Ureter (tissue), 1 donor: ENCODE measurements around the gene ZCCHC12. TPM values are rescaled to one million over a fixed set of nuclear protein-coding genes. Genes with fewer than 3 reads are reported as not detected.
"Not testable (repeated sequence)": the region's sequence is repeated elsewhere in the genome, so short reads cannot be mapped to it uniquely, and the experiment has no call there.

Source experiments
- DNase-seq: peaks from one replicate; pipeline ENCODE4 v3.0.0-alpha.2; 2020; ENCODE audit warnings: low spot score
- total RNA-seq: library from RNA; stranded (reverse); gene quantifications from one replicate; pipeline ENCODE4 v1.2.4, GENCODE V29; 2023
- donor health status: DM: yes; HTN: yes; CAD: no.

Gene ZCCHC12
- total RNA-seq, result not detected

GRCh38 chrX:118823263-118824172 lies at the start of gene ZCCHC12:
TSS of gene ZCCHC12 (plus strand) at chrX:118823824. CDS start at chrX:118825245, 1,421 bp downstream.
- DNase-seq, result no peak

- no peak for DNase-seq
Observed at GRCh38 chrX:118779581-118779980, 44.0 kb upstream of the ZCCHC12 start.

DNA sequence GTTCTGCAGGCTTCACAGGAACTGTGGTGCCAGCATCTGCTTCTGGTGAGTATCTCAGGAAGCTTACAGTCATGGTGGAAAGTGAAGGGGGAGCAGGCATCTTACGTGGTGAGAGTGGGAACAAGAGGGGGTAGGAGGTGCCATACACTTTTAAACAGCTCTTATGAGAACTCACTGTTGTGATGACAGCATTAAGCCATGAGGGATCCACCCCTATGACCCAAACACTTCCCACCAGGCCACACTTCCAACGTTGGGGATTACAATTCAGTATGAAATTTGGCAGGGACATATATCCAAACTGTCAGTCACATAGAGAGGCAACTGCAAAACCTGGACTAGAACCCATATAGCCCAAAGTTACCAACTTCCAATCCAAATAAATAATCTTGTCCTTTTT lies 43.1 kb upstream of the ZCCHC12 start:
- DNase-seq, result no peak

- no peak for DNase-seq
Observed at GRCh38 chrX:118780911-118781310, 42.7 kb upstream of the ZCCHC12 start.

DNA sequence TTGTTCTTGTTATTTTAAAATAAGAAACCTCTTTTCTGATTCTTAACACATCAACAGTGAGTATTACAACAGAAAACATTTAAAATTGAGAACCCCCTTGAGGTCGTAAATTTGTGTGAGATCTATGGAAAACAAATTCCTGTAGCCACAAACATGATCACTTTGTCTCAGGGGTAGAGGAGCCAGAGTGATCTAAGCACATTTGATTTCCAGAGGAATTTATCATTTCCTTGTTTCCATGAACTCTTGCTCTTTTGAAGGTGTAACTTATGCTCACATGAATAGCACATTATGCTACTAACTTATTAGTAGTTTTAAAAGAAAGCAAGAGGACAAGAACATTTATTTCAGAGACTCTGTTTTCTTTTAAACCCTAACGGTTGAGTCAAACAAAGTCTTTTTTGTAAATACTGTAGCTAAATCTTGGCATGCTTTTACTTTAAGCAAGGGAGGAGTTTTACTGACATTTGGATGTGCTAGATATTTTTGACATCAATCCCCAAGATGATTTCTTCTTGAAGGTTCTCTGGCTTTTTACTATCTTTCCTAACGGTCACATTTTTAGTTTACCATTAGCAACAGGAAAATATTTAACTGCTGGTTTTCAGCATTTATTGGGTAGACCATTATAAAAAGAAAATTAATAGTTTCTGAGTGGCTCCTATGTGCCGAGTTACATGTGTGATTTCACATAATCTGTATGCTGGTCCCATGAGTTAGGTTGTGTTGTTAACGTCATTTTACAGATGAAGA lies 27.9 kb upstream of the ZCCHC12 start:
- no peak for DNase-seq

DNA sequence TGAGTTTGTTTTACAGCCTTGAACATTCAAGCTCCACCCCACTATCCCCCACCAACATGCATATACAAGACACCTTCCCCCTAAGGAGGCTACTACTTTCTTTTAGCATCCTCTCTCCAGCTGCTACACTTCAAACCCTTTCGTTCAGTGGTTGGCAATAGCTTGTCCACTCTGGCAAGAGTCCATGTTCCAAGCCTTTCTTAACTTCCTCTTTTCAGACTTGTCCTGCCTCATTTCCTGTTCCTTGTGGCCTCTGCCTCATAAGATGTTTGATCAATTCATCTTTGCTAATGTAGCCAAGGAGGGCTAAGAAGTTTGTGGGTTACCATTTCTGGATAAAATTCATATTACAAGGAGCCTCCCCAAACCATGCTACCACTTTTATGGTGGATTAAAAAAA lies 20.8 kb upstream of the ZCCHC12 start:
- no peak for DNase-seq

- no peak for DNase-seq
Observed at GRCh38 chrX:118807151-118808017, 16.2 kb upstream of the ZCCHC12 start.

DNA sequence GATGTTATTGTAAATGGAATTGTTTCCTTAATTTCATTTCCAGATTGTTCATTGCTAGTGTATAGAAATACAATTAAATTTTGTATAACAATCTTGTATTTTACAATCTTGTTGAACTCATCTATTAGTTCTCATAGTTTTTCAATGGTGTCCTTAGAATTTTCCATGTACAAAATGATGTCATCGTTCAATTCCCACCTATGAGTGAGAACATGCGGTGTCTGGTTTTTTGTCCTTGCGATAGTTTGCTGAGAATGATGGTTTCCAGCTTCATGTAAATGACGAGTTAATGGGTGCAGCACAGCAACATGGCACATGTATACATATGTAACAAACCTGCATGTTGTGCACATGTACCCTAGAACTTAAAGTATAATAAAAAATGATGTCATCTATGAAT lies 6.4 kb upstream of the ZCCHC12 start:
- not testable (repeated sequence) for DNase-seq

DNA sequence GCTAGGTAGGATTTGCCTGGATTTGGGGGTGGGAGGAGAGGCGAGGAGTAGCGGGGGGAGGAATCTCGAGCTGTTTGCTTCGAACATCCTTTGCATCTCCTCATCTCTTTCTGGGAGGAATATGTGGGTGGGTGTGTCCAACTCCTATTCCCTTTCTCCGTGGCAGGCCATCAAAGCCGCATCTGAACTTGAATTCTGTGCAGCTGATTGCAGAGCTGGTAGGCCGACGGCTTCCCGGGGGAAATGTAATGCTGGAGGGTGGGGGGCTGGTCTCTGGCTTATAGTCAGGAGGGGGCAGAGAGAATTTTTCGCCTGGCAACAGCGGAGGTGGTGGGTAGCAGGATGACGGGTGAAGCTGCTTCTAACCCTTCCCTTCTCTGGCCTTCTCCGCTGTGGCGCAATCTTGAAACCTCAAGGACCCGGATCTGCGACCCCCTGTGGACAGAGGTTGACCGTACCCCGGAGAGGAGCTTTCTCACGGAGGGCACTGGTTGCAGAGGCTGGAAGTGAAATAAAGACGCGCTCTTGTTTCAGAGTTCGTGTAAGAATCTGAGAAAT lies 628 bp downstream of the ZCCHC12 start:
- DNase-seq, result no peak

DNA sequence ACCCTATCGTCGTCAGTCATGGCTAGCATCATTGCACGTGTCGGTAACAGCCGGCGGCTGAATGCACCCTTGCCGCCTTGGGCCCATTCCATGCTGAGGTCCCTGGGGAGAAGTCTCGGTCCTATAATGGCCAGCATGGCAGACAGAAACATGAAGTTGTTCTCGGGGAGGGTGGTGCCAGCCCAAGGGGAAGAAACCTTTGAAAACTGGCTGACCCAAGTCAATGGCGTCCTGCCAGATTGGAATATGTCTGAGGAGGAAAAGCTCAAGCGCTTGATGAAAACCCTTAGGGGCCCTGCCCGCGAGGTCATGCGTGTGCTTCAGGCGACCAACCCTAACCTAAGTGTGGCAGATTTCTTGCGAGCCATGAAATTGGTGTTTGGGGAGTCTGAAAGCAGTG lies 1.6 kb downstream of the ZCCHC12 start:
- DNase-seq, result no peak

- DNase-seq, result peak; percentile 78
Observed at GRCh38 chrX:118839334-118839958, 15.8 kb downstream of the ZCCHC12 start.

DNA sequence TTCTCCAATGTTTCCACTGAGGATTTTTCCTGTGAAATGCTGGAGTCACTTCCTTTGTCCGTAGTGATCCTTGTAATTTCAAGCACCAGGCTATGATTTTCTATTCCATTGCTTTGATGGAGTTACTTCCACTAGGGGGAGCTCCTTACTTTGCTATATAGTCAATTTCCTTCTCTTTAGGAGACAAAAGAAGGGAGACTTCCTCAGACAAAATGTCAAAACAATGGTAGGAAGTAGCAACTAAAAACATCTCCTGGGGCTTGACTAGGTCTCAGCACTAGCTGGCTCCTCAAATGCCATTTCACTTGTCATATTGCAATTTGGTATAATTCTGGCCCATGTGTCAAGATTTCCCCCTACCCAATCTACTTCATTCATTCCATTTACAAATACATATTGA lies 24.1 kb downstream of the ZCCHC12 start:
- DNase-seq, result no peak

GRCh38 chrX:118853596-118853995 lies 30.0 kb downstream of the ZCCHC12 start:
- no peak for DNase-seq

DNA sequence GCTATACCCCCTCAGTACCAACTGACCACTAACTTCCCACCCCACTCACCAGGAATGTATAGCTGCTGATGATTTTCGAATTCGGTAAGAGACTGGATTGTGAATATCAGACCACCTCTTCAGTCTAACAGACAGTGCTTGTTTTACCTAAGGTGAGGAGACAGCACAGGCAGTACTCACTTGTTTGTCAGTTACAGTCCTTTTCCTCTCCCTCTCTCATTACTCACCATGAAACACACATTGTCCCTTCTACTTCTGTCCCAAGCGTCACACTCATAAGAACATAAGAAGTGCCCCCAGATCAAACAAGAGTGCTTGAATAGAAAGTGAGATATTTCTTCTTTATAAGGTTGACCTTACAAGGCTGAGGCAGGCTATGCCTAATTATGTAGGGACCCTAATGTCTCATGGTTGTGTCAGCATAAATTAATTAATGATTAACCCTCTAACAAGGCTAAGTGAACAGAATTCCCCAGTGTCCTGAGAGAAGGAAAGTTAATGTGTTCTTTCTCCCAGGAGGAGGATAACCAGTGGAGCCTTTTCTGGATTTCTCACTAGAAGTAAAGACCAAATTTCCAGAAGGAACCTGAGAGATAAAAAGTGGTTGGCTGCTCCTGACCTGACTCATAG lies 32.2 kb downstream of the ZCCHC12 start:
- no peak for DNase-seq

GRCh38 chrX:118857006-118857405 lies 33.4 kb downstream of the ZCCHC12 start:
- no peak for DNase-seq

DNA sequence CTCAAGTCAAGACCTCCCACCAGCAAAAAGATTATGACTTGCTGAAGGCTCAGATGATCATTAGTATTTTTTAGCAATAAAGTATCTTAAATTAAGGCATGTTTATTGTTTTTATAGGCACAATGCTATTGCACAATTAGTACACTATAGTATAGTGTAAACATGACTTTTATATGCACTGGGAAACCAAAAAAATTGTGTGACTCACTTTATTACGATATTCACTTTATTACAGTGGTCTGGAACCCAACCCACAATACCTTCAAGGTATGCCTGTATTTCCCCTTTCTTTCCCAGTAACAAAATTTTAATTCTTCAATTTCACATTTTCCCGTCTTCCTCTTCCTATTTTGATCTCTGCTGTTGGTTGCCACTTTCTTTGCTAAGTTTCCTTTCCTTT lies 37.7 kb downstream of the ZCCHC12 start:
- no peak for DNase-seq

DNA sequence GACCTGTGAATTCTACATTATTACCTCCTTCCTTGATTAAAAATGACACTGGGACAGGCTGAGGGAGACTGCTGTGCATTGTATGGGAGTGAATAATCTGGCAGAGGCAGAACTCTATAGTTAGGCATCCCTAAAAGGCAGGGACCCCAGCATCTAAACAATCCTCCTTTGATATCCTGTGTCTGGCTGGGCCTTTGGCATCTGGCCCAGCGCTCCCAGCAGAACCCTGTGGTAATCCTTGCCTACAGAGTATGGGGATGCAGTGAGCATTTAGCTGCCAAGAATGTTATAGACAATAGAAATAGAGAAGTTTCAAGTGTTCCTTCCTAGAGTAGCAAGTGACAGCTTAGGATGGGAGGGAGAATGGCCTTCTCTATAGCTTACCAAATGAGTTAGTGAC lies 38.5 kb downstream of the ZCCHC12 start:
- DNase-seq, result no peak

GRCh38 chrX:118862979-118863378 lies 39.4 kb downstream of the ZCCHC12 start:
- DNase-seq, result no peak

- no peak for DNase-seq
Observed at GRCh38 chrX:118864063-118864635, 40.5 kb downstream of the ZCCHC12 start.

GRCh38 chrX:118865231-118865630 lies 41.6 kb downstream of the ZCCHC12 start:
- no peak for DNase-seq
